Suprapubic skin (tissue), 4 donors: Measurements from ENCODE around the gene FRMPD2.

ENCODE experiments used
- EP300 ChIP-seq: sonication (generic); formaldehyde crosslinking; IDR thresholded peaks from one replicate; pipeline ENCODE4 v1.6.1; 2017; ENCODE audit warnings: antibody characterized with exemption
- POLR2AphosphoS5 ChIP-seq, 3 donors: sonication (generic); formaldehyde crosslinking; IDR thresholded peaks; one replicate each; pipeline ENCODE4 v1.6.1; 2017; ENCODE audit warnings: antibody characterized with exemption in 3 of 3
- TF ChIP-seq, protein P1 (sequence below), 2 donors: fragments of 200-600 bp in 1 of 2; fragments of 450-650 bp in 1 of 2; sonication (generic) in 1 of 2; IDR thresholded peaks; one replicate each; pipeline ENCODE4 v1.5.1; 2016 to 2019; ENCODE audit warnings: antibody characterized with exemption in 2 of 2, mild to moderate bottlenecking in 1 of 2, moderate library complexity in 1 of 2

DNA sequence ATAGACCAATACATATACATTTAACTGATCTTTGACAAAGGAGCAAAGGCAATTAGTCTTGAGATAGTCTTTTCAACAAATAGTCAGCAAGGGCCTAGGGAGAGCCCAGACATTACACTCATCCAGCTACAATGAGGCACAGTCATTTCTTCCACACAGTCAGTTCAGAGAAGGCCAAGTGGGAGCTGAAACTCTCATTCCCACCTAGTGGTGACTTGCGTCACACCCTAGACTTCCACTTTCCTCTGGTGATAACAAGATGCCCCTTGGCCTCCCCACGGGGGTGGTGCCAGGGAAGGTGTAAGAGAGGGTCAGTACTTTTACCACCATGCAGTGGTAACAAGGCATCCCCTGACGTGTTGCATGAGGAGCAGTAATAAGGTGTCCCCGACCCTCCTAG is 8.0 kb downstream of the FRMPD2 start:
- TF ChIP-seq POLR2AphosphoS5 (IDR thresholded peaks at IDR 0.05) (no peak), EP300 (no peak)
- TF ChIP-seq, protein P1, sequence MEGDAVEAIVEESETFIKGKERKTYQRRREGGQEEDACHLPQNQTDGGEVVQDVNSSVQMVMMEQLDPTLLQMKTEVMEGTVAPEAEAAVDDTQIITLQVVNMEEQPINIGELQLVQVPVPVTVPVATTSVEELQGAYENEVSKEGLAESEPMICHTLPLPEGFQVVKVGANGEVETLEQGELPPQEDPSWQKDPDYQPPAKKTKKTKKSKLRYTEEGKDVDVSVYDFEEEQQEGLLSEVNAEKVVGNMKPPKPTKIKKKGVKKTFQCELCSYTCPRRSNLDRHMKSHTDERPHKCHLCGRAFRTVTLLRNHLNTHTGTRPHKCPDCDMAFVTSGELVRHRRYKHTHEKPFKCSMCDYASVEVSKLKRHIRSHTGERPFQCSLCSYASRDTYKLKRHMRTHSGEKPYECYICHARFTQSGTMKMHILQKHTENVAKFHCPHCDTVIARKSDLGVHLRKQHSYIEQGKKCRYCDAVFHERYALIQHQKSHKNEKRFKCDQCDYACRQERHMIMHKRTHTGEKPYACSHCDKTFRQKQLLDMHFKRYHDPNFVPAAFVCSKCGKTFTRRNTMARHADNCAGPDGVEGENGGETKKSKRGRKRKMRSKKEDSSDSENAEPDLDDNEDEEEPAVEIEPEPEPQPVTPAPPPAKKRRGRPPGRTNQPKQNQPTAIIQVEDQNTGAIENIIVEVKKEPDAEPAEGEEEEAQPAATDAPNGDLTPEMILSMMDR (IDR thresholded peaks at IDR 0.05) = no peak
